Measurements from ENCODE around the gene ZBTB1. TPM values are rescaled to one million over a fixed set of nuclear protein-coding genes. Genes with fewer than 3 reads are reported as not detected.

ZBTB1 gene, protein sequence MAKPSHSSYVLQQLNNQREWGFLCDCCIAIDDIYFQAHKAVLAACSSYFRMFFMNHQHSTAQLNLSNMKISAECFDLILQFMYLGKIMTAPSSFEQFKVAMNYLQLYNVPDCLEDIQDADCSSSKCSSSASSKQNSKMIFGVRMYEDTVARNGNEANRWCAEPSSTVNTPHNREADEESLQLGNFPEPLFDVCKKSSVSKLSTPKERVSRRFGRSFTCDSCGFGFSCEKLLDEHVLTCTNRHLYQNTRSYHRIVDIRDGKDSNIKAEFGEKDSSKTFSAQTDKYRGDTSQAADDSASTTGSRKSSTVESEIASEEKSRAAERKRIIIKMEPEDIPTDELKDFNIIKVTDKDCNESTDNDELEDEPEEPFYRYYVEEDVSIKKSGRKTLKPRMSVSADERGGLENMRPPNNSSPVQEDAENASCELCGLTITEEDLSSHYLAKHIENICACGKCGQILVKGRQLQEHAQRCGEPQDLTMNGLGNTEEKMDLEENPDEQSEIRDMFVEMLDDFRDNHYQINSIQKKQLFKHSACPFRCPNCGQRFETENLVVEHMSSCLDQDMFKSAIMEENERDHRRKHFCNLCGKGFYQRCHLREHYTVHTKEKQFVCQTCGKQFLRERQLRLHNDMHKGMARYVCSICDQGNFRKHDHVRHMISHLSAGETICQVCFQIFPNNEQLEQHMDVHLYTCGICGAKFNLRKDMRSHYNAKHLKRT
- total RNA-seq = 52.8 and 61.3 TPM in 2 replicates

DNA sequence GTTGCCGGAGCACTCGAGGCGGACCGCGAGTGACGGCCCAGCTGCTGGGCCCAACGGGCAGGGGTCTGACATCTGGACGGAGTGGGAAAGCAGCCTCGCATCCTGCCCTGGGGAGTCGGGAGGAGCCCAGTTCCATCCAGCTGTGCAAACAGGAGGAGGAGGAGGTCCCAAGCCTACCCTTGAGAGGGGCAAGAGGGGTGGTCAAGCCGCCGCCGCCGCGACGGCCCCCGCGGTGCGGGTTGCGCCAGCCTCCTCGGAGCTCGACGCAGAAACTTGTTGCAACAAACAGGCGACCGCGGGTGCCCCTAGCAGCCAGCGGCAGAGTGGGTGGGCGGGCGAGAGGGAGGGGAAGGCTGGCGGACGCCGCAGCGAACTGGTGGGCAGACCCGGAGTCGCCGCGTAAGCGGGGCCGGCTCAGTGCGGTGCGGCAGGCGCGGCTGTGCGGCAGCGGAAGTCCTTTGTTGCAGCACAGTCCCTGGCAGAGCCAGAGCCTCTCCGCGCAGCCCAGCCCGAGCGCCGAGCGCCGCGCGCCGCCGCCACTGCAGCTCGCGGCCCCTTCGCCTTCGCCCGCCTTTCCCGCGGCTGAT, at the start of gene ZBTB1:
Gene ZBTB1, plus strand, starts transcription at position 461 of the 587 bp plus-strand sequence. CDS start 16,735 bp downstream, outside the sequence.
- DNase-seq = peak; percentile 88

DNA sequence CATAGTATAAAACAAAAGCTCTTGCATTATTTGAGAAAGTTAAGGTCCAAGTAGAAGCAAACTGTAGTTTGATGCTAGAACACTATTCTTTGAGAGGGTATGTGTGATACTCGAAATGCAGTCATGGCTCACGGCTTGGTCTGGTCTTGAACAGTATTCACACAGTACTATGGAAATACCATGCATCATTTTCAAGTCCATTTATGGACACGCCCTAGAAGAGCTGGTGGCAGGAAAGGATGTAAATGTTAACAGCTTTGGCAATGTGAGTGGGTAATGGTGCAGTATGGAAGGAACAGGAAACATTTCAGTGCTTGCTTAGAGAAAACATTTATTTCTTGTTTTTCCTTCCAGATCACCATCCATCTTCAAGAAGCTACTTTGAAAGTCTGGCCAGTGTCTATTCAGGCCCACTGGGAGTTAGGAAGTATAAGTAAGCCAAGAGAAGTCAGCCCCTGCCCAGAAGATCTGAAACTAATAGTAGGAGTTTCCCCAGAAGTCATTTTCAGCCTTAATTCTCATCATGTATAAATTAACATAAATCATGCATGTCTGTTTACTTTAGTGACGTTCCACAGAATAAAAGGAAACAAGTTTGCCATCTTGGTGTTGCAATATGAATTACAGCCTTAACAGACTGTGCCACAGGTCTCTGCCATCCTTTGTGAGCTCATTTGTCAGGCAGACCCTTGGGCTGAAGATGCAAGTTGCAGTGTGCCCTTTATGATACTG, 45.0 kb upstream of the ZBTB1 start:
- no peak for DNase-seq

- DNase-seq = no peak
Measured at GRCh38 chr14:64461221-64461620, 43.3 kb upstream of the ZBTB1 start.

- no peak for DNase-seq
Measured at GRCh38 chr14:64463195-64463594, 41.4 kb upstream of the ZBTB1 start.

DNA sequence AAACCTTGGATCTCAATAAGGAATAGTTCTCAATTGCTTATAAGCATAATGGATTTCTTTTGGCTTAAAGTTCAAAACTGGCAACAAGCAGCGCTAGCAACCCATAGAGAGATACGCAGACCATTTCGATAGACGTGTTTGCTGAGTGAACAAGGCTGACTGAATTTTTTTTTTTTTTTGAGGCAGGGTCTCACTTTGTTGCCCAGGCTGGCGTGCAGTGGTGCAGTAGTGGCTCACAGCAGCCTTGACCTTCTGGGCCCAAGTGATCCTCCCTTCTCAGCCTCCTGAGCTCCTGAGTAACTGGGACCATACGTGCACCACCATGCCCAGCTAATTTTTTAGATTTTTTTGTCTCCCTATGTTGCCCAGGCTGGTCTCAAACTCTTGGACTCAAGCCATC, 40.7 kb upstream of the ZBTB1 start:
- no peak for DNase-seq

- no peak for DNase-seq
Measured at GRCh38 chr14:64464651-64465050, 39.9 kb upstream of the ZBTB1 start.

GRCh38 chr14:64465191-64465822, 39.3 kb upstream of the ZBTB1 start, which contains the start of gene AKAP5:
Gene AKAP5 (plus strand): TSS chr14:64465499. CDS start chr14:64468395, 2,896 bp downstream.
- peak; percentile 53 for DNase-seq

DNA sequence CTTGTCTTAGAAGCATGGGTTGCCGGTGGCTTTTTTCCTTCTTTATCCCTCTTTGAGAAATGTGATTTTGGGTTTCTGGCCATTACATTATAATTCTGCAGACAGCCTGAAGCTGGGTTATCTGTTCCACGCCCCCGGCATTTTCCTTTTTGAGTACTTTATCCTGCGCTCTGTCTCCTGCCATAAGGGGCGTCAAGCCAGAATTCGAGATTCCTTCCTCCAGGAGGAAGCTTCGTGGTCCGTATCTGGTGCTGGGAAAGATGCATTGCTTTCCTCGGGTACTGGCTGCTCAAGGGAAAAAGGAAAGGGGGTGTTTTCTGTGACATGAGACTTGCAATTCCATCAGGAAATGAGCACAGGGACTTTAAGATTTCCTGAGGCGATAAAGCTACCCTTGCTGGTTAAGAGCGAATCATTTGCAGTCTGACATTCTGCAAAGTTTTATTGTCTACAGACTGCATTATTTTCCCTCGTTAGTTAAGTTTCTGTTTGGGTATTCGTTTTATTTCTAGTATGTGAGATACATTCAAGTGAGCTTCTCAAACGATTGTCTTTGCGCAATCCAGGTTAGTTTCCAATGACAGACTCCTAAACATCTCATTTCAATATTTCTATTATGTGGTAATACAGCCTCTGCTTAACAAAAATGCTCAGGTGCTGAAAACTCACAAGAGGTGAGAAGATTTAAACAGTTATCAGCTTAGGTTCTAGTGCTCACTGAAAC, 38.6 kb upstream of the ZBTB1 start:
- DNase-seq = peak; percentile 42

GRCh38 chr14:64467101-64467500, 37.5 kb upstream of the ZBTB1 start:
- DNase-seq = no peak

DNA sequence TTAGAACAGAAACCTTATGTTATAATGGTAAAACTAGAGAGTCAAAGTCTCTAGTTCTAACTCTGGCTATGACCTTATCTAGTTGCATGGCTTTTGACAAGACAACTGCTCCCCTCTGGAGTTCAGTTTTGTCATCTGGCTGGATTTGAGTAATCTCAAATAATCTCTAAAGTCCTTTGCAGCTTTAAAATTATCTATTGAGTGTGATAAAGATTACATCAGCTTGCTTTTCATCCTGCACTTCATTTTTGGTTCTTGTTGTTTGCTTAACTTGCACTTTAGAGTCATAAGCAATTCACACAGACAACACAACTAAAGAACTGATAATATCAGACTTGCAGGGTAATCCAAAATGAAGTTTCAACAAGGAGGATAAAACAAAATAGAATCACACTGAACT, 37.0 kb upstream of the ZBTB1 start:
- no peak for DNase-seq

DNA sequence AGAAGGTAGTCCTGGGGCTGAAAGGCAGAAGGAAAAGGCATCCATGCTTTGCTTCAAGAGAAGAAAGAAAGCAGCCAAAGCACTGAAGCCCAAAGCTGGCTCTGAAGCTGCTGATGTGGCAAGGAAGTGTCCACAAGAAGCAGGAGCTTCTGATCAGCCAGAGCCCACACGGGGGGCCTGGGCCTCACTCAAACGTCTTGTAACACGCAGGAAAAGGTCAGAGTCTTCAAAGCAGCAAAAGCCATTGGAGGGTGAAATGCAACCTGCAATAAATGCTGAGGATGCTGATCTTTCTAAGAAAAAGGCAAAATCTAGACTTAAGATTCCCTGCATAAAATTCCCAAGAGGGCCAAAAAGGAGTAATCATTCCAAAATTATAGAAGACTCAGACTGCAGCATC, 36.1 kb upstream of the ZBTB1 start:
- DNase-seq = no peak

GRCh38 chr14:64474041-64474440, 30.5 kb upstream of the ZBTB1 start:
- DNase-seq = no peak

DNA sequence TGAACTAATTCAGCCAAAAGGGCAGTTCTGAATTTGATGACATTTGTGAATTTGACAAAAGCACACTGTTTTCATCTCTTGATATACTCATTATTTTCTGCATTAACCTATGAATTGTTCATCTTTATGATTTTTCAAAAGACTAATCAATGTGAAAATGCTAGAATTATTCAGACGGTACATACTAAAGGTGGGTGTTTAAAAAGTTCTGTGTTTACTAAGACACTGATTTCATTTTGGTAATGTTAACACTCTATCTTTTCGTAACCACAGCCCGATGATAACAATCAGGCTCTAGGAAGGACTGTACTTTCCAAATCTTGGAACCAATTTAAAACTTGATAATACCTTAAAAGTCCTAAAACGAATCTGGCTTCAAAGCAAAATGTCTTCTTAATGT, 29.9 kb upstream of the ZBTB1 start:
- no peak for DNase-seq

GRCh38 chr14:64475585-64476273, 28.8 kb upstream of the ZBTB1 start:
- no peak for DNase-seq

- DNase-seq = no peak
Measured at GRCh38 chr14:64476438-64476837, 28.1 kb upstream of the ZBTB1 start.

DNA sequence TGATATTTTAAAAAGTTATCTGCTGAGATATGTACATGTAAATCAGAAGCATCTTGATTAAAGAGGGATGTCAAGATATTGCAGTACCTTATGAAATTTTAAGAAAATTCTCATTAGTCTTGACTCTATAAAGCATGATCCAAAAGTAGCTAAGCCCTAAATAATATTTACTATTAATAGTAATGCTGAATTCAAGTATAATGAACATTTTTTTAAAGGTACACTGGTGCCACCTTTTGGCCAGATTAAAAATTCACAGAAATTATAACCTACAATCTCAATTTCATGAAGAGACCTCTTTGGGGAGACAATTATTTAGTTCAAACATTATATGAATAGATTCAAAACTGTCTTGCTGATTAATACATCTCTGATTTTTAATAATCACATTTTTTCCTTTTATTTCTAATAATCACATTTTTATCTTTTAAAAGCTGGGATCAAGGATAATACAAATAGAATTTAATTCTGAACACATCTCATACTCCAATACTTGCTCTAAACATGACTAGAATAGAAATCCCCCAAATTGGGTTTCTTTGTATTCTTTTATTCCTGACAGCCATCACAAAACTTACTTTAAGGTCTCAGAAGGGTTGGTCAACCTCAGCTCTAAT, 25.8 kb upstream of the ZBTB1 start:
- peak; percentile 57 for DNase-seq

DNA sequence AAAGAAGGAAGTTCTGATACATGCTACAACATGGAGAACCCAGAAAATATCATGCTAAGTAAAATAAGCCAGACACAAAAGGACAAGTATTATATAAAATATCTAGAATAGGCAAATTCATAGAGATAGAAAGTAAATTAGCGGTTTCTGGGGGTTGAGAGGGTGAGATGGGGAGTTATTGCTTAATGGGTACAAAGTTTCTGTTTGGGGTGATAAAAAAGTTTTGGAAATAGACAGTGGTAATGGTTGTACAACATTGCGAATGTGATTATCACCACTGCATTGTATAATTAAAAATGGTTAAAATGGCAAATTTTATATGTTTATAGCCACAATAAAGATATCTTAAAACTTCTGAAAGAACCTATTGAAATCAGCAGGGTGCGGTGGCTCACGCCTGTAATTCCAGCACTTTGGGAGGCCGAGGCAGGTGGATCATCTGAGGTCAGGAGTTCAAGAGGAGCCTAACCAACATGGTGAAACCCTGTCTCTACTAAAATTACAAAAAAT, 15.9 kb upstream of the ZBTB1 start:
- no peak for DNase-seq

- no peak for DNase-seq
Measured at GRCh38 chr14:64491637-64492036, 12.9 kb upstream of the ZBTB1 start.

GRCh38 chr14:64493455-64493854, 11.1 kb upstream of the ZBTB1 start:
- no peak for DNase-seq

DNA sequence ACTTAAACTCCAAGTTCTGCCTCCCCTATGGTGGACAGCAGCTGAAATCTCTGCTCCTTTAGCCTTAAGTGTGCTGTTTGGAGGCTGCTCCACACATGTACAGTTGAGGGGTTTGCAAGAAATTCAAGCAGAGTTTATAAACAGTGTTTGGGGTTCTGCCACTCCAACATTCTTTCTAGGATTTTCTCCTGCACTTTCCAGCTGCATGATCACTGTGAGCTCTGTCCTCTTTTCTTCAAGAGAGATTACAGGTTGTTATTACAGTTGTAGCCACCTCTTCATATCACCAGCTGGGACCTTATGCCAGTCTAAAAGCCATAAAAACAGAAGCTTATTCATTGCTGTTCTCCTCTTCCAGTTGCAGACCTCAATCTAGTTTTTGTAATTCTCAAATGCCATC, 9.3 kb upstream of the ZBTB1 start:
- no peak for DNase-seq

All from dermis blood vessel endothelial cell (primary cell).